Osteoblast (primary cell): ENCODE data around the gene CEP89. TPM values are rescaled to one million over a fixed set of nuclear protein-coding genes. Genes with fewer than 3 reads are reported as not detected.

Source experiments
- DNase-seq: peaks from one replicate; pipeline ENCODE4 v3.0.0; 2011; ENCODE audit warnings: low spot score, mixed read lengths; ENCODE audit not compliant: insufficient read length; ENCODE audit errors: missing footprints
- H2AFZ ChIP-seq: 2 replicates; pipeline ENCODE4 v1.6.0; 2011; ENCODE audit warnings: mild to moderate bottlenecking, low read length
- H3K27ac ChIP-seq: 2 replicates; pipeline ENCODE4 v1.5.1; 2011; ENCODE audit warnings: mild to moderate bottlenecking, low read depth, low read length, moderate library complexity
- H3K27me3 ChIP-seq: 2 replicates; pipeline ENCODE4 v1.6.0; 2012; ENCODE audit warnings: mild to moderate bottlenecking, control low read depth, inconsistent platforms, low read length, moderate library complexity; ENCODE audit not compliant: insufficient read depth
- H3K36me3 ChIP-seq: 2 replicates; pipeline ENCODE4 v1.5.1; 2011; ENCODE audit warnings: mild to moderate bottlenecking, low read length, control low read depth, moderate library complexity; ENCODE audit not compliant: insufficient read depth
- H3K4me1 ChIP-seq: 2 replicates; pipeline ENCODE4 v1.5.1; 2011; ENCODE audit warnings: mild to moderate bottlenecking, low read length, control low read depth, moderate library complexity; ENCODE audit not compliant: insufficient read depth
- H3K4me2 ChIP-seq: 2 replicates; pipeline ENCODE4 v1.6.0; 2011; ENCODE audit warnings: mild to moderate bottlenecking, low read length; ENCODE audit not compliant: insufficient read depth
- H3K4me3 ChIP-seq: fragments of 200-600 bp; sonication (generic); 3 replicates; pipeline ENCODE4 v1.5.1; 2012; ENCODE audit warnings: mild to moderate bottlenecking, low read length, inconsistent platforms; ENCODE audit not compliant: insufficient read depth
- H3K79me2 ChIP-seq: 2 replicates; pipeline ENCODE4 v1.6.0; 2012; ENCODE audit warnings: mild to moderate bottlenecking, low read length, control low read depth, inconsistent platforms; ENCODE audit not compliant: insufficient read depth
- H3K9me3 ChIP-seq: 2 replicates; pipeline ENCODE4 v1.5.1; 2011; ENCODE audit warnings: low read depth, low read length, control low read depth
- H4K20me1 ChIP-seq: 2 replicates; pipeline ENCODE4 v1.6.0; 2012; ENCODE audit warnings: mild to moderate bottlenecking, low read length, control low read depth; ENCODE audit not compliant: insufficient read depth
- total RNA-seq: library from RNA; depleted of rRNA; stranded (reverse); fragments of >200 nt; gene quantifications from 2 replicates; pipeline ENCODE4 v1.2.3, GENCODE V29; 2012
- TF ChIP-seq, protein P1 (sequence below): IDR thresholded peaks from 2 replicates; pipeline ENCODE4 v1.5.1; 2011; ENCODE audit warnings: mild to moderate bottlenecking, low read depth, low read length, moderate library complexity; ENCODE audit errors: extremely low read depth

Gene CEP89
- total RNA-seq, 1 donor, result 18.5 TPM

DNA sequence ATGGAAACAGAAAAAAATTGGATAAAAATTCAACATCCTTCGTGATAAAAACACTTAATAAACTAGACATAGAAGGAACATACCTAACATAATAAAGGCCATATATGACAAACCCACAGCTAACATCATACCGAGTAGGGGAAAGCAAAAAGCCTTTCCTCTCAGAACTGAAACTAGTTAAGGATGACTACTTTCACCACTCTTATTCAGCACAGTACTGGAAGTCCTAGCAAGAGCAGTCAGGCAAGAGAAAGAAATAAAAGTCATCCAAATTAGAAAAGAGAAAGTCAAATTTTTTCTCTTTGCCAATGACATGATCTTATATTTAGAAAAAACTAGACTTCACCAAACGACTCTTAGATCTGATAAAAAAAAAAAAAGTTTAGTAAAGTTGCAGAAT, 76.4 kb downstream of the CEP89 start:
- Histone ChIP-seq H3K36me3 (peaks cover 14% of the 10 kb centered on the region), H3K4me2 (no peak overlapping the region), H3K4me3 (no peak overlapping the region), H3K4me1 (peaks cover 3% of the 10 kb centered on the region), H3K27ac (no peak overlapping the region), H3K79me2 (no peaks in the 10 kb centered on the region), H4K20me1 (peaks cover 7% of the 10 kb centered on the region), H2AFZ (no peak overlapping the region), H3K9me3 (peaks cover 3% of the 10 kb centered on the region), H3K27me3 (no peaks in the 10 kb centered on the region)
- no peak for DNase-seq
- TF ChIP-seq, protein P1, sequence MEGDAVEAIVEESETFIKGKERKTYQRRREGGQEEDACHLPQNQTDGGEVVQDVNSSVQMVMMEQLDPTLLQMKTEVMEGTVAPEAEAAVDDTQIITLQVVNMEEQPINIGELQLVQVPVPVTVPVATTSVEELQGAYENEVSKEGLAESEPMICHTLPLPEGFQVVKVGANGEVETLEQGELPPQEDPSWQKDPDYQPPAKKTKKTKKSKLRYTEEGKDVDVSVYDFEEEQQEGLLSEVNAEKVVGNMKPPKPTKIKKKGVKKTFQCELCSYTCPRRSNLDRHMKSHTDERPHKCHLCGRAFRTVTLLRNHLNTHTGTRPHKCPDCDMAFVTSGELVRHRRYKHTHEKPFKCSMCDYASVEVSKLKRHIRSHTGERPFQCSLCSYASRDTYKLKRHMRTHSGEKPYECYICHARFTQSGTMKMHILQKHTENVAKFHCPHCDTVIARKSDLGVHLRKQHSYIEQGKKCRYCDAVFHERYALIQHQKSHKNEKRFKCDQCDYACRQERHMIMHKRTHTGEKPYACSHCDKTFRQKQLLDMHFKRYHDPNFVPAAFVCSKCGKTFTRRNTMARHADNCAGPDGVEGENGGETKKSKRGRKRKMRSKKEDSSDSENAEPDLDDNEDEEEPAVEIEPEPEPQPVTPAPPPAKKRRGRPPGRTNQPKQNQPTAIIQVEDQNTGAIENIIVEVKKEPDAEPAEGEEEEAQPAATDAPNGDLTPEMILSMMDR, result no peak

DNA sequence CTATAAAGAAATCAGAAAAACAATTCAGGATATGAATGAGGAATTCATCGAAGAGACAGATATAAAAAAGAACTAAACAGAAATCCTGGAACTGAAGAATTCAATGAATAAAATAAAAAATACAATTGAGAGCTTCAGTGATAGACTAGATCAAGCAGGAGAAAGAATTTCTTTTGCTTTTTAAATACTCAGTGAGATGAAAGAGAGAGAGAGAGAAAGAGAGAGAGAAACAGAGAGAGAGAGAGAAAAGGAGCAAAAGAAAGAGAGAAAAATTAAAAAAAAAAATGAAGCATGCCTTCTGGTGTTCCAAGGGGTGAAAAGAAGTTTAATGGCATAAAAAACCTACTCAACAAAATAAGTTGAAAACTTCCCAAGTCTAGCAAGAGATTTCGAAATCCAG, 80.1 kb downstream of the CEP89 start:
- Histone ChIP-seq H4K20me1 (peaks cover 7% of the 10 kb centered on the region), H3K79me2 (no peaks in the 10 kb centered on the region), H3K27ac (no peak overlapping the region), H3K4me3 (no peak overlapping the region), H2AFZ (no peak overlapping the region), H3K36me3 (peaks cover 17% of the 10 kb centered on the region), H3K9me3 (peaks cover 3% of the 10 kb centered on the region), H3K27me3 (no peaks in the 10 kb centered on the region), H3K4me1 (no peaks in the 10 kb centered on the region), H3K4me2 (no peak overlapping the region)
- TF ChIP-seq, protein P1, result no peak
- DNase-seq, result no peak

DNA sequence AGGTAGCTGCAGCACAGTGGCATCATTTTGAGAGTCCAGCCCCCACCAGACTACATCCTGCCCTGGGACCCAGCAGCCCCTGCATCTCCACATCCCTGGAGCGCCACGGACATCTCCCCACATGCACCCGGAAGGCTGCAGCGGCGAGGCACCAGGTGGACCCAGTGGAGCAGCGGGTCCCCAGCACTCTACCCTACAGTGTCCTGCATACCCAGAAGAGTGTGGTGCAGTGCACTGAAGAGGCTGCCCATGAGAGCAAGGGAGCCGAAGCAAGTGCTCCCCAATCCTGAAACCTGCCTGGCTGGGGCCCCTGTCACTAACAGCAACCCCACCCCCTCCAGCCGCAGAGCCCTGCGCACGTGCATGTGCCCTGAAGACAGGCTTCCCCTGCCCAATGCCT, 80.9 kb downstream of the CEP89 start:
- no peak overlapping the region for H3K27ac ChIP-seq
- DNase-seq, result no peak
- H3K36me3 ChIP-seq, result peaks cover 17% of the 10 kb centered on the region
- no peaks in the 10 kb centered on the region for H3K4me1 ChIP-seq
- peaks cover 4% of the 10 kb centered on the region for H4K20me1 ChIP-seq
- H3K79me2 ChIP-seq, result no peaks in the 10 kb centered on the region
- no peak overlapping the region for H3K4me3 ChIP-seq
- no peaks in the 10 kb centered on the region for H3K27me3 ChIP-seq
- H3K9me3 ChIP-seq, result peaks cover 3% of the 10 kb centered on the region
- no peak overlapping the region for H2AFZ ChIP-seq
- TF ChIP-seq, protein P1, result no peak
- H3K4me2 ChIP-seq, result no peak overlapping the region

DNA sequence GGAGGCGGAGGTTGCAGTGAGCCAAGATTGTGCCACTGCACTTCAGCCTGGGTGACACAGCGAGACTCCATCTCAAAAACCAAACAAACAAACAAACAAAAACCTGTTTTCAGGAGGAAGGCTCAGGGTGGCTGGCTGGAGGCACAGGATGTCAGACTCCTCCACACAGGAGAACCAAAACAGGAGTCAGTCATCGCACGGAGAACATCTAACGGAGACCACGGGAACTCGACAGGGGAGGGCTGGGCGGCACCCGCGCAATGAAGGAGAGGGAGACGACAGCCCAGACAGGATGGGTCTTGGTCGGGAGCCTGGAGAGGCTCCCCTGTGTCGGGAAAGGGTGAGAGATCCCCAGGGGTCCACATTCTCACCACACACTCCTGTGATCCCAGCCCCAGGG, 81.4 kb downstream of the CEP89 start:
- peaks cover 3% of the 10 kb centered on the region for H3K9me3 ChIP-seq
- H3K4me2 ChIP-seq, result no peak overlapping the region
- no peaks in the 10 kb centered on the region for H3K4me1 ChIP-seq
- H3K4me3 ChIP-seq, result no peak overlapping the region
- H3K27me3 ChIP-seq, result no peaks in the 10 kb centered on the region
- no peaks in the 10 kb centered on the region for H3K79me2 ChIP-seq
- TF ChIP-seq, protein P1, result no peak
- H4K20me1 ChIP-seq, result peaks cover 3% of the 10 kb centered on the region
- no peak overlapping the region for H3K27ac ChIP-seq
- DNase-seq, result peak; percentile 51
- H2AFZ ChIP-seq, result no peak overlapping the region
- peaks cover 17% of the 10 kb centered on the region for H3K36me3 ChIP-seq
